ENCODE data around the gene TBC1D5.
A peak's percentile ranks its signal among the peaks of the same experiment; 100 is the strongest.
"Not testable (repeated sequence)": the region's sequence is repeated elsewhere in the genome, so short reads cannot be mapped to it uniquely, and the experiment has no call there.

The TBC1D5 gene

DNA sequence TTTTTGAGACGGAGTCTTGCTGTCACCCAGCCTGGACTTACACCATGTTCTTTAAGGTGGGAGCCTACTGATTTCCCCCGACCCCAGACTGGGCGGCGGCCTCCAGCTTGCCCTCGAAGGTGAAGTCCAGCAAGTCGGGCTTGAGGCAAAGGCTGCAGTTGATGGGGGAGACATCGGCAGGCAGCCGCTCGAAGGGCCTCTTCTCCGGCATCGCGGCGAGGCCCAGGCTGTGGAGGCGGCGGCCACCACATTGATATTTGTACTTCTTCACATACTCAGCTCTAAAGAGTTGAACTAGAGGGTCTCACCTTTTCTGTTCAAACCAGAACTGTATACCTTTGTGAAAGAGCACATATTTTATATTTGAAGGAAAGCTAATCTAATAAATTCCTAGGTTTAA, 36.4 kb downstream of the TBC1D5 start:
- not testable (repeated sequence) for DNase-seq

DNA sequence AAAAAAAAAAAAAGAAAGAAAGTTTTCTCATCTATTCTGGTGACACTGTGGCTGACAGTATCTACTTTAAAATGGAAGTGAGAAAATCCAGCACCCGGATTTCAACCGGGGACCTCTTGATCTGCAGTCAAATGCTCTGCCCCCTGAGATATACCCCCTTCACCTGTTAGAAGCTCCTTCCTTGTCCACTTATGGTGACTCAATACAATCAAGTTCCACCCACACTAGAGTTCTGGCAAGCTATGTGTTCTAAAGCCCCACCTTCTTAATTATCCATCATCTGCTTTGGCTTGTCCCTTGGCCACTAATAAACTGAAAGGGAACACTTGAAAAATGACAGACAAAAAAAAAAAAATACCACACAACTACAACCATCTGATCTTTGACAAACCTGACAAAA, 42.6 kb downstream of the TBC1D5 start:
- DNase-seq, result not testable (repeated sequence)

DNA sequence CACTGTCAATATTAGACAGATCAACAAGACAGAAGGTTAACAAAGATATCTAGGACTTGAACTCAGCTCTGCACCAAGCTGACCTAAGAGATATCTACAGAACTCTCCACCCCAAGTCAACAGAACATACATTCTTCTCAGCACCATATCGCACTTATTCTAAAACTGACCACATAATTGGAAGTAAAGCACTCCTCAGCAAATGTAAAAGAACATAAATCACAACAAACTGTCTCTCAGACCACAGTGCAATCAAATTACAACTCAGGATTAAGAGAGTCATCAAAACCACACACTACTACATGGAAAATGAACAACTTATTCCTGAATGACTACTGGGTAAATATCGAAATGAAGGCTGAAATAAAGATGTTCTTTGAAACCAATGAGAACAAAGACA, 46.8 kb downstream of the TBC1D5 start:
- DNase-seq, result not testable (repeated sequence)

DNA sequence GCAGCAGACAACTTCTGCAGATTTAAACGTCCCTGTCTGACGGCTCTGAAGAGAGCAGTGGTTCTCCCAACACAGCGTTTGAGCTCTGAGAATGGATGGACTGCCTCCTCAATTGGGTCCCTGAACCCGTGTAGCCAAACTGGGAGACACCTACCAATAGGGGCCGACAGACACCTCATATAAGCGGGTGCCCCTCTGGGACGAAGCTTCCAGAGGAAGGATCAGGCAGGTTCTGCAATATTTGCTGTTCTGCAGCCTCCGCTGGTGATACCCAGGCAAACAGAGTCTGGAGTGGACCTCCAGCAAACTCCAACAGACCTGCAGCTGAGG, 48.8 kb downstream of the TBC1D5 start:
- not testable (repeated sequence) for DNase-seq

DNA sequence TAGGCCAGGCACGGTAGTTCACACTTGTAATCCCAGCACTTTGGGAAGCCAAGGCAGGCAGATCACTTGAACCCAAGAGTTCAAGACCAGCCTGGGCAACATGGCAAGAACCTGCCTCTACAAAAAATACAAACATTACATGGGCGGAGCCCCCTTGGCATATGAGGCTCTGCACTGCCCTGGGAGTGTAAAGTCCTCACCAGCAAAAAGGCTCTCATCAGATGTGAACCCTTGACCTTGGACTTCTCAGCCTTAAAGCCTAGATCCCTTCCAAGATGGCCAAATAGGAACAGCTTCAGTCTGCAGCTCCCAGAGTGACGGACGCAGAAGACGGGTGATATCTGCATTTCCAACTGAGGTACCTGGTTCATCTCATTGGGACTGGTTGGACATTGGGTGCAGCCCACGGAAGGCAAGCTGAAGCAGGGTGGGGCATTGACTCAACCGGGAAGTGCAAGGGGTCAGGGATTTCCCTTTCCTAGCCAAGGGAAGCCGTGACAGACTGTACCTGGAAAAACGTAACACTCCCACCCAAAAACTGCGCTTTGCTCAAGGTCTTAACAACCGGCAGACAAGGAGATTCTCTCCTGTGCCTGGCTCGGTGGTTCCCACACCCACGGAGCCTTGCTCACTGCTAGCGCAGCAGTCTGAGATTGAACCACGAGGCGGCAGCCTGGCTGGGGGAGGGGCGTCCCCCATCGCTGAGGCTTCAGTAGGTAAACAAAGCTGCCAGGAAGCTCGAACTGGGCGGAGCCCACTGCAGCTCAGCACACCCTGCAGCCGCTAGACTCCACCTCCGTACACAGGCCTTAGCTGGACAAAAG, 49.4 kb downstream of the TBC1D5 start:
- DNase-seq, result not testable (repeated sequence)

DNA sequence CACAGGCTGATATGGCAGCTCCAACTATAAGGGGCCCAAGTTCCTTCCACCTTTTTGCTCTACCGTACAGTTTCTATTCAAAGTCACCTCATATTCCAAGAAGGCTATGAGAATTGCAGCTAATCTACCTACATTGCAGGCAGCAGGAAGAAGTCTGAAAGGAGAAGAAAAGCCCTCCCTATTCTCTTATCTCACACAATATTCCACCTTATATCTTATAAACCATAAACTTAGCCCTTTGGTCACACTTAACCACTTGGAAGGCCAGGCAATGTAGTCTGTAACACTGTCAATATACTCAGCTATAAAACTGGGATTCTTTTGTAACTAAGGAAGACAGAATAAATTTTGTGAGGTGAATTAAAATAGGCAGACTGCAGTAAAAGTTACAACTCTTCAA, 54.9 kb downstream of the TBC1D5 start:
- no peak for DNase-seq

DNA sequence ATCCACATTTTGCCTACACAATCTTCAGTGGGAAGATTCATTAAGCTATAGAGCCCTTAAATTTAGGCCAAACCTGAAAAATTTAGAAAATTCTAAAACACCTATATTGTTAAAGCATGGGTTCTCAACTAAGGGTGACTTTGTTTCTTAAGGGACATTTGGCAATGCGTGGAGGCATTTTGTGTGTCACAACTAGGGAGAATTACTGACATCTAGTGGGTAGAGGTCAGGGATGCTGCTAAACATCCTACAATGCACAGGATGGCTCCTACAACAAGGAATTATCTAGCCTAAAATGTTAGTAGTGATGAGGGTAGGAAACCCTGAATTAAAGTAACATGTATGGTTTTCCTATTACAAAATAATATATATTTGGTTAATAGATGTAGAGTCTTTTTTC, 55.8 kb downstream of the TBC1D5 start:
- DNase-seq, result no peak

DNA sequence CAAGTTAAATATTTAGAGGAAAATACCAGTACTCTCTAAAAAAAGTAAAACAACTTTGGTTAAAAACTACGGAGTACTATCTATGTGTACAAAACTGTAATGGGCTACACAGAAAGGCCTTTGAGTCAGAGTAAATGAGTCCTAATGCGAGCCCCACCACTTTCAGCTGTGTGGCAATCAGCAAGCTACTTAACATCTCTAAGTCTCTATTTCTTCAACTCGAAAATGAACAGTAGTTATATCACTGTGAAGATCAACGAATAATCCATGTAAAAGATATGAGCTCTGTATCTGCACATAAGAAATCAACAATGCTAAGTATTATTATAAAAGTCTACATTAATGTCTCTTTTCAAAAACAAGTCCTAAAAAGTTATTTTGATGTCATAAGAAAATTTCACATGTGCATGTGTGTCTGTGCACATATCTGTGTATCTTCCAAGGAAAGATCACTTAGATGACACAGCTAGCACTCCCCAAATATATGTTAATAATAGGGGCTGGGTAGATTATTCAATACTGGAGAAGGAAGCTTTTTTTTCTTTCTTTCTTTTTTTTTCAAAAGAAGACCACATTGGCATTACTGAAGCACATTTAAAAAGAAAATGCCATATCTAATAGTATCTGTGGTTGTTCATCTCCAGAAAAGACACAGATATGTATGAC, 58.8 kb downstream of the TBC1D5 start:
- no peak for DNase-seq

DNA sequence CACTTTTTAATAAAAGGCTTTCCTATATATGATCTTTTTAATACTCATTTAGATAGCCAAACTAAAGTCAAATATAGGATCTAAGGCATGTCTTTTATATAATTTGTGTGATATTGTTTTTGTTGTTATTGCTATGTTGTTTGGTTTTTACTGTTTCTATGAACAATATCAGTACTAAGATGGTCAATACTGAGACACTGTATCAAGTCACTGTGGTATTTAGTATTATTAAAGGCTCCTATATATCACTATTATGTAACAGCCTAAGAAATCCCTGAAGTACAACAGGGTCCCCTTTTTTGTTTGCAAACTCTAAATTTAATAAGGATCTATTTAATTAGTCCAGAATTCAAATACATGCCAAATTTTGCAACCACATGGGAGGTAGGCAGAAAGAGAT, 61.9 kb downstream of the TBC1D5 start:
- no peak for DNase-seq

DNA sequence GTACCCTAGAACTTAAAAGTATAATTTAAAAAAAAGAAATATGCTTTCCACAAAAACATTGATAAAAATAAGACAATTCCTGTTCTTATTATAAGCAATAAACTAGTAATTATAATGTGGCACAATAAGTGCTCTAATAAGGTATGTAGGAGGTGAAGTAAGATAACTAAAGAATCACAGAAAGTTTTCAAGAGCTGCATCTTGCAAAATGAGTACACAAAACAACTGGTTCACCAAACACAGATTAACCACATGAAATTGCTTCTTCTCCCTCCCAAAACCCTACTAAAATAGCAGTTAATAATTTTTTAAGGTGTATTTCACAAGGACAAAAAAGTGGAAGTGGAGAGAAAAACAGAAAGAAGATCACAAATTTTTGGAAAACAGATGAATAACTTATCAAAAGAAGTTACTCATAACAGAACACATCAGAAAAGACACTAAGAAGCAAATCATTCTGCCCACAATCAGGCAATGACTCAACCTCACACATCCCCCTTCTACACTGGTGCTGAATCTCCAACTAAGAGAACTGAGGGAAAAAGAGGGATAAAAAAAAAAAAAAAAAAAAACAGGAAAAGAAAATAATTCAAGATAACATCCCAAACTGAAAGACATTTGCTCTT, 64.2 kb downstream of the TBC1D5 start:
- DNase-seq, result peak; percentile 60

DNA sequence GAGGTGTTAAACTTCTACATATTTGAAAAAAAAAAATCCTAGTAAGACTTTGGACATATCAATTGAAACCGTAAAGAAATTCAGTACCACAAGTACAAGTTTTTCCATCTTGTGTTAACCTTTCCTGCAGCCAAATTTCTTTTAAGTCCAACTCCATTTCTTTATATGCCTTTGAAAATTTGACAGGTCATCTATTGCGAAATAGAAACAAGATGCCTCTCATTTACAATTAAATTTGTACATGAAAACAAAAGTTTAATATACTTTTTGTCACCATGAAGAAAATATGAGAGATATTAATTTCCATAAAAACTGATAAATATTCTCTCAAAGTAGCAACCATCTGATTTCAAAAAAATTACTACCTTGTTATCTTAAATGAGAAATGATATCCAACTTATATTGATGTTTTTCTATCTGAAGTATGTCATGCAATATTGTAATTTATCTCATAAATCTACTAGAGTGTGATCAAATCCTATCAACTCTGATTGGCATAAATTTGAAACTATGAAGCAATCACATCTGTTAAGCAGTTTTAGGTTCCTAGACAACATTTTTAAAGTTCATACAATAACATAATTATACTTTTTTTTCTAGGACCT, 68.2 kb downstream of the TBC1D5 start:
- no peak for DNase-seq

DNA sequence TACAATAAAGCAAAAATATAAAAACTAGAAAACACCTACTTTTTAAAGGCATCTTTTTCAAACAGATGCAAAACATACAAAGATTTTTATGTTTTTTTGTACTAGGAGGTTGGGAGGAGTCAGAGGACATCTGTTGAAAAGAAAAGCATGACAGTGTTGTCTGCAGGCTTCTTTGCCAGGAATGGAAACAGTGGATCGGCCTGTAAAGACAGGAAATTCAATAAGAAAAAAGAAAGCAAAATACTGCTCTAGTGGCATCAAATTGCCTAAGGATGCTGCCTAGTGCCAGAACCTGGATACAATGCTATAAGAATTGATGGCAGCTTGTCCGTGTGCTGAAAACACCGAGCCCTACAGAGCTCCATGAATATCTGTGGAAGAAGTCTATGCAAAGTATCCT, 69.9 kb downstream of the TBC1D5 start:
- no peak for DNase-seq

DNA sequence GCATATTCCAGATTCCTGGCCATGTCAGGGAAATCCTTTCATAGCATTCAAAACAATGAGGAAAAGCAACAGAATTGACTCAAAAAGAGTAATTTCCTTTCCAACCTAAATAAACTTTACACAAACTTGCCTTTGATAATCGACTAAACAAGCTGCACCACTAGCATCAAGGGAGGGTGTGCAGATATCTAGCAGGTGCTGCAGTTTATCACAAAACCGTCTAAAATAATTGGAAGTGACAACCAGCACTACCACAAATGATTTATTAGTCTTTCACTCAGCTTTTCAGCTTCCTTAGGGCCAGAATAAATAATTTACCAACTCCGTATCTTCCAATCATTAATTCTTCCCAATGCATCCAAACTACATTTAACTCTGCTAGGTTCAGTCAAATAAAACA, 71.7 kb downstream of the TBC1D5 start:
- DNase-seq, result no peak

DNA sequence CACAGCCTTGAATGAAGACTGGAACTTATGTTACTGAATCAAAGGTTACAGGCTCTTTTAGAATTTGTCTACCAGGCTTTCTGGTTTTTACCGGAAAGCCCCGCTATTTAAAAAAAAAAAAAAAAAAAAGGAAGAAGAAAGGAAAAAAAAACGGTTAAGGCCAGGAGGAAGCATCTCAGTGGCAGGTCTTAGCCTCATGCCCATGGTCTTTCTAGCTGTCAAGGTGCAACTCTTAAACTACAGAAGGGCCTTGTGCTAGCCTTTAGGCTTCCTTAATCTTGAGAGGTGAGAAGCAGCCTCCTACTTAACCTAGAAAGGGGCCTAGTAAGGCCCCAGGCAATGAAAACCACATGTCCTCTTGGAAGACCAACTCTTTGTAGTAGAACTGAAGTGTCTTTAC, 77.5 kb downstream of the TBC1D5 start:
- DNase-seq, result no peak

DNA sequence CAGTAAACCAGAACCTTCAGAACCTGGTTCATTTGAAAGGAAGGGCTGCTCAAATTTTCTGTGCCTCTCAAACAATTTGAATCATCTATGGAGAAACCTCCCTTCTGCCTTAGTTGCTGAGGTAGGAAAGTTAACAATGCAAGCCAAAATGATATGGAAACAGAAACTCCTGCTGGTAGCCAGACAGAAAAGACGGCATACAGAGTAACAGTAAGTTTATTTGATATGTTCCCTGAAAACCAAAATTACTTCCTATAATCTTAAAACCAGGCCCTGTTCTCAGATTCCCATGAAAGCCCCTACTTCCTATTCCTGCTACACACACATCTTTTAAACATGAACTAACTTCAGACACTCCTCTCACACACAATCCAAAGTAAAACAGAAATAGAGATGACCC, 86.2 kb downstream of the TBC1D5 start:
- no peak for DNase-seq

DNA sequence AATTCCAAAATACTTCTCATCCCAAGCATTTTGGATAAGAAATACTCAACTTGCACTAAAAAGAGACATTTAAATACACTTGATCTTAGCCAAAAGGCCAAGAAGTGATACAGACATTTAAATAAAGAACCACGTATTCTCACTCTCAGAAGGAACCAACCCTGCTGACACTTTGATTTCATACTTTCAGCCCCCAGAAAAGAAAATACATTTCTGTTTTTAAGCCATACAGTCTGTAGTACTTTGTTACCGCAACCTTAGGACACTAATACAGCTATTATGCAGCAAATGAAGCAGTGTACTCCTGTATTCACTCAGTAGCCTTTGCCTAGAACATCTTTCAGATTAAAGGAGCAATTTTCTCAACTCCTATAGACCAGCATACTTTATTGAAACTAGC, 86.7 kb downstream of the TBC1D5 start:
- no peak for DNase-seq

DNA sequence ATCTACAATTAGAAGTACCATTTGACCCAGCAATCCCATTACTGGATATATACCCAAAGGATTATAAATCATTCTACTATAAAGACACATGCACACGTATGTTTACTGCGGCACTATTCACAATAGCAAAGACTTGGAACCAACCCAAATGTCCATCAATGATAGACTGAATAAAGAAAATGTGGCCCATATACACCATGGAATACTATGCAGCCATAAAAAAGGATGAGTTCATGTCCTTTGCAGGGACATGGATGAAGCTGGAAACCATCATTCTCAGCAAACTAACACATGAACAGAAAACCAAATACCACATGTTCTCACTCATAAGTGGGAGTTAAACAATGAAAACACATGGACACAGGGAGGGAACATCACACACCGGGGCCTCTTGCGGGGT, 92.7 kb downstream of the TBC1D5 start:
- not testable (repeated sequence) for DNase-seq

DNA sequence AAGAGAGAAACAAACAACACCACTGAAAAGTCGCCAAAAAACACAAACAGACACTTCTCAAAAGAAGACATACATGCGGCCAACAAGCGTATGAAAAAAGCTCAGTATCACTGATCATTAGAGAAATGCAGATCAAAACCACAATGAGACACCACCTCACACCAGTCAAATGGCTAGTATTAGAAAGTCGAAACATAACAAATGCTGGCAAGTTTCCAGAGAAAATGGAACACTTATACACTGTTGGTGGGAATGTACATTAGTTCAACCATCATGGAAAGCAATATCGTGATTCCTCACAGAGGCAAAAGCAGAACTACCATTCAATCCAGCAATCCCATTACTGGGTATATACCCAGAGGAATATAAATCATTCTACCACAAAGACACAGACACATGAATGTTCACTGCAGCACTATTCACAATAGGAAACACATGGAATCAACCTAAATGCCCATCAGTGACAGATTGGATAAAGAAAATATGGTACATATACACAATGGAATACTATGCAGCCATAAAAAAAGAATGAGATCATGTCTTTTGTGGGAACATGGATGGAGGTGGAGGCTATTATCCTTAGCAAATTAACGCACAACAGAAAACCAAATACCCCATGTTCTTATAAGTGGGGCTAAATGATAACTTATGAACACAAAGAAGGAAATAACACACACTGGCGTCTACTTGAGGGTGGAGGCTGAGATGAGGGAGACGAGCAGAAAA, 93.6 kb downstream of the TBC1D5 start:
- DNase-seq, result not testable (repeated sequence)

DNA sequence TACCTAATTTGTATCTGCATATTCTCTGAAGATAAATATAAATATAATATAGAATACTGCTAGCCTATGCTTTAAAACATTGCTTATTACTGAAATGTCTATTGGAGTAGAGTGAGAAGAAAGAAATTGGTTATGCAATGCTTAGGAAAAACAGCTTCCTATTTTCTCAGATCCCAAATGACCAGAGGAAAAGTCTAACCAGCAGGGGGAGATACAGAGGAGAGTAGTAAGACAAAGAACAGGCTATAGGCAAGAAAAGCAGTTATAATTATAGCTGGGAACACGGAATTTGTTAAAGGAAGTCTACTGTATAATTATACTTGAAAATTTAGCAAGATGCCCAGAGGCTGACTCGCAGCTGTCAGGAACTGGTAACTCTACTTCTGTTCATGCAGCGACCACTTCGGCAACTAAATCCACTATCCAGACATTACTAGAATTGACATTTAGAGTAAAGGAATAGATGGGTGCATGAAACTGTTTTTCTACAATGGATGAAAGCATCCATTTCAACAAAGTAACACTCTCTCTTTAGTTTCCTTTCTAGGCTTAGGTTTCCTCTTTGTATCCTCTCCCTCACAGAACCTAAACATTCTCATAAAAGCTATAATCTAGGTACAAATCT, 97.2 kb downstream of the TBC1D5 start:
- DNase-seq, result peak; percentile 63

DNA sequence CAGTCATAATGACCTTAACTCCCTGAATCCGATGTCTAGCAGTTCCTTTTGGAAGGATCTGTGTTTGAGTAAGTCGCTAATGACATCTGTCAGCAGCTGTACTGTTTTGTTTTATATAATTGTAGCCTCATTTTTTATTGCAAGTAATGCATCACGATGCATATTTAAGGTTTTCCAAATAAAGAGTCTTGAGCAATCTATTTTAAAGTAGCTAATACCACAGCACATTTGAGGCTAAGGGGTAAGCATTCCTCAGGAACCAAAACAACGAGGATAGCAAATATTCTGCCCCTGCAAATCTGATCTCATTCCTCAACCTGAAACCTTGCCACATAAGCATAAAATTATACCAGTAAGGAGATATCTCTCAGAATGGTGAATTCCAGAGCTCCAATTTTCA, 98.7 kb downstream of the TBC1D5 start:
- DNase-seq, result peak; percentile 60

DNA sequence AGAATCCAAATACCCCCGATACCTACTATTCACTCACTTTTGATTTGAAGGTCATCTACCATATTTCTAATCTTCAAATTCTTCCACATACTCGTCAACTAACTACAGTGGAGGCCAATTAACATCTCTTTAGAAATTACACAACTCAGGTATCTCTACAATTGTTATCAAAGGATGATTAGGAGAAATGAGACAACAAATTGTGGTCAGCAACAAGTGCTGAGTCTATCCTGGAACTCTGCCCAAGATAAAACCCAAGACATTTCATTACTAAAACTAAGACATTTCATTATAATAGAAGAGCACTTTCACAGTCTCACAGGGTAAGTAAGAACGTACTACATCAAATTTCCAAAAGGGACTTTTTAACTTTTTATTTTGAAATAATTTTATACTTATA, 100.0 kb downstream of the TBC1D5 start:
- peak; percentile 38 for DNase-seq

DNA sequence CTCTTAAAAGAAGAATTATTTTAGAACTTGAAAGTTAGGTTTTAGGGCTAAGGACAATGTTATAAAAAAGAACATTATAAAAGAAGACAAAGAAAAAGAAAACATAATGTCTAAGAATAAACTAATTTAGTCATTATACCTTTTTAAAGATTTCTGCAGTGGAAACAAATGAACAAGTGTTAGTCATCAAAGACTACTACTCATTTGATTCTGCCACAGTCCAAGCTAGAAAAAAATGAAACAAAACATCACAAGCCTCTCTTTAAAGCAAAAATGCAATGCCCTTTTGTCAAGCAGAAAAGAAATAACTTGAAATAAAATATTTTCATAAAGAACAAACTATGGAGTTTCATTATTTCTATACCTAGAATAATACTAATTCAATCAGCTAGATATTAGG, 102.0 kb downstream of the TBC1D5 start:
- peak; percentile 33 for DNase-seq

DNA sequence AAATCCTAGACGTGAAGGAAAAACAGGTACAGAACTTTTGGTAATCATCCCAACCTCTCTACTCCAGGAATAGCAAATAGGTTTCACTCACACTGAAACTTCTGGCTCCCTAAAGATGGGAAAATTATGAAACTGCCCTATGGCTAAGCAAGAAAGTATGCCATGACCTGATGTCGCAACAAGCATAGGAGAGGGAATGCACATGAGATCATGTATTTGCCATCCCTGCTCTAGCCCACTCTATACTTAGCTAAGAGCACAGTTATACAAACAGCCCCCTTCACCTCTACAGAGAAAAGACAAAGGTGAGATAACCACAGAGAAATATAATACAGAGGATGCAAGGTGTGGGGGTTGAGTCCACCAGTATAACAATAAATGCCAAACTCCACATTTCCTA, 102.7 kb downstream of the TBC1D5 start:
- peak; percentile 95 for DNase-seq

Measured in NCI-H226 (cell line).